B cell (primary cell): ENCODE results near the gene NLRP11. TPM values are rescaled to one million over a fixed set of nuclear protein-coding genes. Genes with fewer than 3 reads are reported as not detected.

Experiments
- ATAC-seq: fragments of 200-7000 bp; cut with Tn5 transposase; one replicate; pipeline ENCODE4 v1.10.0; 2021; ENCODE audit warnings: low read depth, mild to moderate bottlenecking, moderate number of reproducible peaks, moderate library complexity
- CTCF ChIA-PET: fragments of 350-600 bp; sonication (Branson Sonifier 250); formaldehyde crosslinking; loops from one replicate; lab custom pipeline; 2021; ENCODE audit warnings: antibody characterized with exemption, inconsistent platforms; lab: Charles Lee
- POLR2A ChIA-PET: fragments of 350-600 bp; sonication (Branson Sonifier 250); formaldehyde crosslinking; loops from one replicate; lab custom pipeline; 2021; ENCODE audit warnings: antibody characterized with exemption; lab: Charles Lee
- DNase-seq: peaks from one replicate; pipeline ENCODE4 v3.0.0; 2013
- H2AFZ ChIP-seq: 2 replicates; pipeline ENCODE4 v1.6.1; 2012; ENCODE audit warnings: mild to moderate bottlenecking, low read depth, low read length; ENCODE audit not compliant: insufficient read depth, poor library complexity, severe bottlenecking
- H3K27ac ChIP-seq, 2 donors: 1 replicate in 1 of 2; 2 replicates in 1 of 2; pipeline ENCODE4 v1.5.1; 2012 to 2013; ENCODE audit warnings: low read length in 2 of 2, mild to moderate bottlenecking in 2 of 2, moderate library complexity in 1 of 2
- H3K27me3 ChIP-seq, 4 experiments: fragments of 200-600 bp in 1 of 4; sonication (generic) in 1 of 4; replicated peaks in 1 of 4; 1 replicate in 2 of 4; 2 replicates in 2 of 4; pipeline versions ENCODE4 v1.6.1 to v1.7.0; 2013 to 2016; ENCODE audit warnings: low read length in 3 of 4, mild to moderate bottlenecking in 2 of 4, mixed read lengths in 1 of 4, moderate library complexity in 1 of 4; ENCODE audit not compliant: insufficient read depth in 4 of 4, control insufficient read depth in 3 of 4; ENCODE audit errors: control extremely low read depth in 1 of 4
- H3K36me3 ChIP-seq, 2 experiments: replicated peaks in 1 of 2; 1 replicate in 1 of 2; 2 replicates in 1 of 2; pipeline versions ENCODE4 v1.6.1 to v1.7.1; 2013; ENCODE audit warnings: low read length in 1 of 2; ENCODE audit not compliant: insufficient read depth in 2 of 2, control insufficient read depth in 1 of 2; ENCODE audit errors: control extremely low read depth in 1 of 2, extremely low read depth in 1 of 2
- H3K4me1 ChIP-seq, 2 donors: fragments of 200-600 bp in 1 of 2; sonication (generic) in 1 of 2; 1 replicate in 1 of 2; 2 replicates in 1 of 2; pipeline versions ENCODE4 v1.5.1 to v1.6.1; 2013 to 2017; ENCODE audit warnings: low read length in 2 of 2; ENCODE audit not compliant: control insufficient read depth in 2 of 2, insufficient read depth in 2 of 2
- H3K4me2 ChIP-seq: replicated peaks from 2 replicates; pipeline ENCODE3; 2012; ENCODE audit warnings: mild to moderate bottlenecking, low read depth, low read length; ENCODE audit not compliant: poor library complexity, severe bottlenecking
- H3K4me3 ChIP-seq, 5 experiments: fragments of 200-600 bp in 1 of 5; sonication (generic) in 1 of 5; 1 replicate in 3 of 5; 2 replicates in 2 of 5; pipeline versions ENCODE4 v1.5.1 to v1.7.0; 2011 to 2016; ENCODE audit warnings: low read length in 4 of 5, mild to moderate bottlenecking in 4 of 5, low read depth in 2 of 5, control low read depth in 1 of 5, moderate library complexity in 1 of 5; ENCODE audit not compliant: insufficient read depth in 1 of 5; ENCODE audit errors: control extremely low read depth in 1 of 5, extremely low read depth in 1 of 5
- H3K79me2 ChIP-seq: fragments of 200-600 bp; sonication (generic); one replicate; pipeline ENCODE4 v1.6.0; 2016; ENCODE audit warnings: low read length; ENCODE audit not compliant: control insufficient read depth, insufficient read depth
- H3K9ac ChIP-seq: fragments of 200-600 bp; sonication (generic); 2 replicates; pipeline ENCODE4 v1.6.1; 2017; ENCODE audit warnings: mild to moderate bottlenecking, low read length, moderate library complexity
- H3K9me3 ChIP-seq, 3 donors: one replicate each; pipeline versions ENCODE4 v1.6.1 to v1.7.1; 2013; ENCODE audit warnings: low read length in 2 of 3; ENCODE audit not compliant: control insufficient read depth in 2 of 3, insufficient read depth in 1 of 3; ENCODE audit errors: control extremely low read depth in 1 of 3
- H4K20me1 ChIP-seq: 2 replicates; pipeline ENCODE4 v1.6.0; 2012; ENCODE audit warnings: mild to moderate bottlenecking, low read length; ENCODE audit not compliant: insufficient read depth, control insufficient read depth, poor library complexity, severe bottlenecking
- H3K27ac Mint-ChIP-seq: one replicate; pipeline ENCODE4 v1.8.0; 2021; ENCODE audit warnings: mixed read lengths
- H3K27me3 Mint-ChIP-seq: one replicate; pipeline ENCODE4 v1.8.0; 2021; ENCODE audit warnings: mixed read lengths
- H3K4me1 Mint-ChIP-seq: one replicate; pipeline ENCODE4 v1.8.0; 2021; ENCODE audit warnings: mixed read lengths
- H3K4me3 Mint-ChIP-seq: one replicate; pipeline ENCODE4 v1.8.0; 2021; ENCODE audit warnings: mixed read lengths
- H3K9me3 Mint-ChIP-seq: one replicate; pipeline ENCODE4 v1.8.0; 2022; ENCODE audit warnings: mixed read lengths; ENCODE audit not compliant: insufficient read depth
- EZH2 ChIP-seq: IDR thresholded peaks from 2 replicates; pipeline ENCODE4 v1.6.1; 2012; ENCODE audit warnings: borderline replicate concordance, low read depth, mild to moderate bottlenecking, moderate library complexity, low read length; ENCODE audit not compliant: insufficient read depth, poor library complexity, severe bottlenecking
- WGBS: methylation state at CpG from one replicate; pipeline ENCODE4 v1.1.5; 2013; ENCODE audit warnings: missing lambda C conversion rate; ENCODE audit not compliant: insufficient coverage; 5-methylcytosine and 5-hydroxymethylcytosine counted together
- intact Hi-C: fragments of 100-400 bp; cut with micrococcal nuclease; formaldehyde crosslinking; loops from one replicate; pipeline ENCODE4 v1.10.0; 2022
- polyA plus RNA-seq: library from polyadenylated mRNA; depleted of rRNA; stranded (reverse); fragments of >200 nt; gene quantifications from 2 replicates; pipeline ENCODE4 v1.2.3, GENCODE V29; 2012
- total RNA-seq, 2 donors: library from RNA; stranded (reverse); fragments of 120-200 nt in 1 of 2; gene quantifications; 1 replicate in 1 of 2; 2 replicates in 1 of 2; pipeline versions ENCODE4 v1.2.3 to v1.2.4, GENCODE V29; 2013 to 2022
- TF ChIP-seq, protein P1 (sequence below): fragments of 200-600 bp; IDR thresholded peaks from one replicate; pipeline ENCODE4 v1.8.0; 2022; ENCODE audit warnings: antibody characterized with exemption, mild to moderate bottlenecking

NLRP11 gene
- total and polyA plus RNA-seq, 2 donors (not counting 1 experiment from before 2014, with no cell fraction given), result 0.24 TPM; not detected in 1

DNA sequence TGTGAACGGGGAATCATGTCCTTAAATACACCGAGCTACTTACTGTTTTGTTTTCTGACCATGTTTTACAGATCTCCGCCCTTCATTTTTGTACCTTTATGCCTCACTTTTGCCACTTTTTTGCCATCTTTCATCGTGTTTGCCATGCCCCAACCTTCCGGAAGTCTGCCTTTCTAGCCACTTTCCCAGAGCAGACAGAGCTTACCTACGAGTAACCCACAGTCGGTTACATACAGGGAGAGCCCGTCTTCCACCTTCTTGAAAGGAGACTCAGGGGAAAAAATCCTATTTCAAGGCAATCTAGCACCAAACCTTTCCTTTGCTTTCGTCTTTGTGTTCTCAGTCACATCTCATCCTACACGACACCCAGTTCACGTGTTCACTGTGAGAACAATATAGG, 36.8 kb downstream of the NLRP11 start:
- Histone ChIP-seq H3K36me3 (no peaks in the 10 kb centered on the region), H3K9me3 (no peaks in the 10 kb centered on the region), H3K4me1 (no peaks in the 10 kb centered on the region), H3K79me2 (no peaks in the 10 kb centered on the region), H3K9ac (no peak overlapping the region), H3K4me2 (no peak overlapping the region), H3K27me3 (no peaks in the 10 kb centered on the region), H3K27ac (no peak overlapping the region), H4K20me1 (no peaks in the 10 kb centered on the region), H3K4me3 (no peak overlapping the region), H2AFZ (no peak overlapping the region)
- Mint-ChIP-seq H3K9me3 (no peaks in the 10 kb centered on the region), H3K4me3 (no peak overlapping the region), H3K4me1 (no peaks in the 10 kb centered on the region), H3K27me3 (peaks cover 8% of the 10 kb centered on the region), H3K27ac (no peak overlapping the region)
- ChIA-PET POLR2A (no interaction called here), CTCF (interaction anchor here (1.1 kb wide), 1 partner anchor 15 kb away, joined by 4 read pairs; no protein-coding TSS in a partner anchor)
- no peak for DNase-seq
- intact Hi-C loops, result no loop called here
- TF ChIP-seq, protein P1, sequence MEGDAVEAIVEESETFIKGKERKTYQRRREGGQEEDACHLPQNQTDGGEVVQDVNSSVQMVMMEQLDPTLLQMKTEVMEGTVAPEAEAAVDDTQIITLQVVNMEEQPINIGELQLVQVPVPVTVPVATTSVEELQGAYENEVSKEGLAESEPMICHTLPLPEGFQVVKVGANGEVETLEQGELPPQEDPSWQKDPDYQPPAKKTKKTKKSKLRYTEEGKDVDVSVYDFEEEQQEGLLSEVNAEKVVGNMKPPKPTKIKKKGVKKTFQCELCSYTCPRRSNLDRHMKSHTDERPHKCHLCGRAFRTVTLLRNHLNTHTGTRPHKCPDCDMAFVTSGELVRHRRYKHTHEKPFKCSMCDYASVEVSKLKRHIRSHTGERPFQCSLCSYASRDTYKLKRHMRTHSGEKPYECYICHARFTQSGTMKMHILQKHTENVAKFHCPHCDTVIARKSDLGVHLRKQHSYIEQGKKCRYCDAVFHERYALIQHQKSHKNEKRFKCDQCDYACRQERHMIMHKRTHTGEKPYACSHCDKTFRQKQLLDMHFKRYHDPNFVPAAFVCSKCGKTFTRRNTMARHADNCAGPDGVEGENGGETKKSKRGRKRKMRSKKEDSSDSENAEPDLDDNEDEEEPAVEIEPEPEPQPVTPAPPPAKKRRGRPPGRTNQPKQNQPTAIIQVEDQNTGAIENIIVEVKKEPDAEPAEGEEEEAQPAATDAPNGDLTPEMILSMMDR, result no peak
- TF ChIP-seq EZH2, result no peak
- WGBS, result 91% methylated on average over 9 of the region's 11 CpGs
- ATAC-seq, result no peak

DNA sequence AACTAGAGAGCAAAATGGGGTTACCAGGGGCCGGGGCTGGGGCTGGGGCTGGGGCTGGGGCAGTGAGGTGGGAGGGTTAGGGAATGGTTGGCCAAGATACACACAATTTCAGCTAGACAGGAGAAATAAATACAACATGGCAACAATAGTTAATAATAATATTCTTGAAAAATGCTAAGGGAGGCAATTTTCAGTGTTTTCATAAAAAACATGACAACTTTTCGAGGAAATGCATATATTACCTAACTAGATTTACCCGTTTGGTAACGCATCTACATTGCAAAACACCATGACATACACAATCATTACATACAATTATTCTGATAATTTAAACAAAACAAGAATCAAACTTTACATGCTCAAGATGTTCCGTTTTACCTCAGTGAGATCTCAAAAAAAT, 50.7 kb downstream of the NLRP11 start:
- ATAC-seq, result no peak
- no peaks in the 10 kb centered on the region for H4K20me1 ChIP-seq
- H3K4me3 Mint-ChIP-seq, result no peak overlapping the region
- peaks cover 0 to 3% (median 0%) of the 10 kb centered on the region in 3 donors for H3K9me3 ChIP-seq
- no peaks in the 10 kb centered on the region for H3K9me3 Mint-ChIP-seq
- CTCF ChIA-PET, result no interaction called here
- H3K4me3 ChIP-seq, result no peak overlapping the region
- DNase-seq, result no peak
- intact Hi-C loops, result no loop called here
- H2AFZ ChIP-seq, result no peak overlapping the region
- no peaks in the 10 kb centered on the region for H3K4me1 Mint-ChIP-seq
- POLR2A ChIA-PET, result no interaction called here
- H3K36me3 ChIP-seq, result no peaks in the 10 kb centered on the region
- 96% methylated on average over 3 of the region's 5 CpGs for WGBS
- H3K27ac Mint-ChIP-seq, result no peak overlapping the region
- no peaks in the 10 kb centered on the region for H3K79me2 ChIP-seq
- no peaks in the 10 kb centered on the region for H3K4me1 ChIP-seq
- TF ChIP-seq, protein P1, result no peak
- H3K27ac ChIP-seq, result no peak overlapping the region
- peaks cover 26% of the 10 kb centered on the region for H3K27me3 Mint-ChIP-seq
- H3K27me3 ChIP-seq, result peaks cover 0 to 6% (median 0%) of the 10 kb centered on the region in 4 experiments
- H3K9ac ChIP-seq, result no peak overlapping the region
- H3K4me2 ChIP-seq, result no peak overlapping the region
